Hematopoietic multipotent progenitor cell treated with erythropoietin and hydrocortisone succinate and interleukin-3 and kit ligand, for 17 days (in vitro differentiated cells): ENCODE measurements around the gene PROSER3.
"Not testable (repeated sequence)": the region's sequence is repeated elsewhere in the genome, so short reads cannot be mapped to it uniquely, and the experiment has no call there.

Source experiments
- DNase-seq: peaks from one replicate; pipeline ENCODE4 v3.0.0-alpha.2; 2015; ENCODE audit warnings: low spot score

Gene PROSER3

DNA sequence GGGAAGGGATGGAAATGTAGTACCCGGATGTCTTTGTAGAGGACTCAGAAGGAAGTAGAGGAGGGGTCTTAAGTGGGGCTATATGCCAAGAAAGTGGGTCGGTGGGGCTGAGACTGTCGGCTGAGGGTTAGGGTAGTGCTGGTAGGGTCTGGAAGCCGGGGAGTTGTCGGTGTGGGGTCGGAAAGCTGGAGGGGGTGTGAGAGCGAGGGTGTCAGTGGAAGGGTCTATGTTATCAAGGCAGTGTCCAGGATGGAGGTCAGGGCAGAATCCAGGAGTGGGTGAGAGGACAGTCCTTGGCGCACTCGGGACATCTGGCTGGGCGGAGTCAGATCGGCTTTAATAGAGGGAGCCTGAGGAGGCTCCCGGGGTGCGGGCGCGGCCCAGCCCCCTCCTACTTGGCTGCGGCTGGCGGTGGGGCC lies 2.8 kb upstream of the PROSER3 start:
- no peak for DNase-seq

DNA sequence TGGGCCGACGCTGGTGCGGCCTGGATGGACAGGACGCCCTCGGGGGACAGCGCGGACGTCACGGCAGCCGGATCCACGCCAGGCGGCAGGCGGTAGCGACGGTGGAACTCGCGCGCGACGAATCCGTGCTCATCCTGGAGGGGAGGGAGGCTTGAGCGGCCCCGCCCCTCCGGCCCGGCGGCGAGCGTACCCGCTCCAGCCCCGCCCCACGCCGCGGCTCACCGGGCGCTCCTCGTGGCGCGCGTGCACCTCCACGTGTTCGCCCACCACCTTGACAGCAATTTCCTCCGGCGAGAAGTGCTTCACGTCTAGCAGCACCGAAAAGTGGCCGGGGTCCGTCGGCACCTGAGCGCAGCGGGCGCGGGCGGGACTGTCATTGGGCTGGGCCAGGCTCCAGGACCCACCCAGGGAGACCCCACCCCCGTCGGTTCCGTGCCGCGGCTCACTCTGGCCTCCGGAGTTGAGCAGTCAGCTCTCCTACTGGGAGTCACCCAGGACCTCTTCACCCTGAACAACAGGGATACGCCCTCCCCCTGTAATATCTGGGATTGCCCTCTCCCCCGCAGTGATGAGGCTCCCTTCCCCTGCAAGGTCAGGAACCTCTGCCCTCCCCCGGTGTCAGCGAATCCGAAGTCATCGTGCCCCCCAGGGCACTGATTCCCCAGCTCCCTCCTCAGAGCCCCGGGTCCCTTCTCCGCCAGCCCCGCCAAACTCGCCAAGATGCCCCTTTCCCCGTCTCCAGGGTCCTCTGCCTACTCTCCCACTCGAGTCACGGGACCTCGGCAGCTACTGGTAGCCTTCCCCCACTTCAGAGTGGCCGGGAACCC lies 2.2 kb upstream of the PROSER3 start:
- DNase-seq, result peak; percentile 62

DNA sequence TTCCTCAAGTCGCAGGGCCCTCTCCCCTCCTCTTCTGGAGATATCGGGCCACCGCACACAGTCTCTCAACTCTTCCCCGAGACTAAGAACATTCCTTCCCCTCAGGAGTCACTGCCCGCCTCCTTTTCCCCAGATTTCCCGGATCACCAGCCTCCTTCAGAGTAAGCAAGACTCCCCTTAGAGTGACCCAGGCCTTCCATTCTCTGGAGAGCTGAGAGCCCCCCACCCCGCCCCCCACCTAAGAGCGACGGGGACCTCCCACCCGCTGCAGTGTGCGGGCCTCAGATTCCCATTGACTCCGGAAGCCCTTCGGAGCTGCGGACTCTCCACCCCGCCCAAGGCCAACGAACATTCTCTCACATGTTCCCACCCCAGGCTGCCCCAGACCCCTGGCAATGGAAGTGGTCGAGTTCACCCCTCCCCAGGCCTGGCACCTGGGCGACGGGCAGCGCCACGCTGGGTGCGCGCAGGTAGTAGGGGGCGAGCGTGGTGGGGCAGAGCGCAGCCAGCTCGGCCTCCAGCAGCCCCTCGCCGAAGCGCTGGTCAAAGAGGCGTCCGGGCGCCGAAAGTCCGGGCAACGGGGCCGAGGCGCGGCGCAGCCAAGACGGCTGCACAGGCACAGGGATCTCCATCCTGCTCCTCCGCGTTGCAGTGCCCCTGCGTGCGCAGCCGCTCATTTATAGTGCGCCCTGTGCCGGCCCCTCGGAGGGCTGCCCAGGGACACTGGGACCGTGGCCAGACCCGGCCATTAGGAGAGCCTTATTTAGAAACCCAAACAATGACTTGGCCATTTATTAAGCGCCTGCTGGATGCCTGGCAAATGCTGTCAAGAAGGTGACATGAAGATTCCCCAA lies 1.4 kb upstream of the PROSER3 start, which contains the start of gene HSPB6:
TSS of gene HSPB6 (minus strand) at position 653 of the 854 bp plus-strand sequence. CDS start at position 632, 21 bp downstream.
- no peak for DNase-seq

DNA sequence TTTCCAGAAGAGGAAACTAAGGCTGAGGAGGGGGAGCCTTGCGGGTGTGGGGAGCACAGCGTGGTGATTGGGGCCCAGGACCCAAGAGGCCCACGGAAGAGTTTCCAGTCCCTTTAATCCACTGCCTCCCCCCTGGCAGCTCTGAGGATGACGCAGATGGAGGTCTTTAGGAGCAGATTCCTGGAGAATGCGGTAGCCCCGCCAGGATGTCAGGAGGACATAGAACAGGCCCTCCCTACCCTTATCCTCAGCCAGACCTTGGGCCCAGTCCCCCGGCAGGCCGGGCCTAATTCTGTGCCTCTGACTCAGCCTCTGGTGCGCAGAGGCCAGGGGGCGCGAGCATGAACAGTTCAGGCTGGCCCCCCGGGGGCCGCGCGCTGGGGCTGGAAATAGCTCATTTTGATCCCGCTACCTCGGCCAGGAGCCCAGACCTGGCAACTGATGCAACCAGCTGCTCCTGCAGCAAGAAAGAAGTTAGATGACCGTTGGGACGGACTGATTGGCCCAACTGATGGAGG lies 686 bp upstream of the PROSER3 start:
- no peak for DNase-seq

DNA sequence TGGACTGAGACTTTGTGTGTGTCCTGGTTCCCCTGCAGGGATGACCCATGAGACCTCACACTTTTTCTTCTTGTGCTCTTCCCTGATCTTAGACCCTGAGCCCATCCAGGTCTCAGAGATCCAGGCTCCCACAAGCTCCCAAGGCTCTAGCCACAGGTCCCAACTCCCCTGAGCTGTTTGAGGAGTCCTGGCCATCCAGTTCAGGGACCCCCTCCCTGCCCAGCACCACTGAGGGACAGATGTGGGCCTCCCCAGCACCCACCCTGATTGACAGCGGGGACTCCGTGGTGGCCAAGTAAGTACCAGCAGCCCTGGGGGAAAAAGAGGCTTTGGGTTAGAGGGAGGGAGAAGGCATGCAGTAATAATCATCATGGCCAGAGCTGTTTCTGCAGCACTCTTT lies 1.7 kb downstream of the PROSER3 start:
- DNase-seq, result no peak

DNA sequence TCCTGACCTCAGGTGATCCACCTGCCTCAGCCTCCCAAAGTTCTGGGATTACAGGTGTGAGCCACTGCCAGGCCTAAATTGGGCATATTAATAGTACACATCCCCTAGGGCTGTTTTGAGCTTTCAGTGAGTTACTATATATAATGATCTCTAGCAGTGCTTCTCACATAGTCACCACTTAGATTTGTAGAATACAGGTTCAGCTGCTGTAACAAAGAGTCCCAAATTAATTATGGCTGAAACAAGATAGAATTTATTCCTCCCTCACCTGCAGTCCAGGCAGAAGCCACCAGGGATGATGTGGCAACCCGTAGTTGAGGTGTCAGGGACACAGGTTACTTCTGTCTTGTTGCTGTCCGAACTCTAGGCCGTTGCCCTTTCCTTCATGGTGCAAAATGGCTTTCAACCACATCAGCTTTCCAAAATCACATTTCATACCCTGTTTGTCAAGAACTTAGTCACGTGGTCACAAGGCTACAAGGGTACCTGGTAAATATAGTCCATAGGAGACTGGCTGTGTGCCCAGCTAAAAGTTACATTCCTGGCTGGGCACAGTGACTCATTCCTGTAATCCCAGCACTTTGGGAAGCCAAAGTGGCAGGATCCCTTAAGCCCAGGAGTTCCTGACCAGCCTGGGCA lies 2.9 kb downstream of the PROSER3 start:
- DNase-seq, result no peak

DNA sequence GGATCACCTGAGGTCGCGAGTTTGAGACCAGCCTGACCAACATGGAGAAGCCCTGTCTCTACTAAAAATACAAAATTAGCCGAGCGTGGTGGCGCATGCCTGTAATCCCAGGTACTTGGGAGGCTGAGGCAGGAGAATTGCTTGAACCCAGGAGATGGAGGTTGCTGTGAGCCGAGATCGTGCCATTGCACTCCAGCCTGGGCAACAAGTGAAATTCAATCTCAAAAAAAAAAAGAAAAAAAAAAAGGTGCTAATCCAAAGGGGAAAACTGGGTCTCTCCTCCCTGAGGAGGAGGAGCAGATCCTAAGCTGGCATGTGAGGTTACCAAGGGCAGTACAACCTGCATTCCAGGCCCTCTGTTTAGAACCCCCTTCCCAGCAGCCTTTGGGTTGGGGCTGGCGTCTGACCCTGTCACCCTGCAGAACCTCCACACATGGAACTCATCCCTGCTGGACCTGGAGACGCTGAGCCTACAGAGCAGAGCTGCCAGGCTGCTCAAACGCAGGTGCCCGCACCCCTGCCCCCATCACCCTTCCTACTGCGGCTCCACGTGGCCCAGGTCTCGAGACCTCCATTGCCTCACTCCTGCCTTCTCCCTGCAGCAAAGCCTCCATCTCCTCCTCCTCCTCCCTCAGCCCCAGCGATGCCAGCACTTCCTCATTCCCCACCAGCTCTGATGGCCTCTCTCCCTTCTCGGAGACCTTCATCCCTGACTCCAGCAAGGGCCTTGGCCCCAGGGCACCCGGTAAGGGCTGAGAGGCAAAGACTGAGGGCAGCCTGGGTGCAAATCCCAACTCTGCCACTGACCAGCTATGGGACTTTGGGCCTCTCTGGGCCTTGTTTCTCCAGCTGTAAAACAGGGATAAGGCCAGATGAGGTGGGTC lies 6.7 kb downstream of the PROSER3 start:
- DNase-seq, result no peak

DNA sequence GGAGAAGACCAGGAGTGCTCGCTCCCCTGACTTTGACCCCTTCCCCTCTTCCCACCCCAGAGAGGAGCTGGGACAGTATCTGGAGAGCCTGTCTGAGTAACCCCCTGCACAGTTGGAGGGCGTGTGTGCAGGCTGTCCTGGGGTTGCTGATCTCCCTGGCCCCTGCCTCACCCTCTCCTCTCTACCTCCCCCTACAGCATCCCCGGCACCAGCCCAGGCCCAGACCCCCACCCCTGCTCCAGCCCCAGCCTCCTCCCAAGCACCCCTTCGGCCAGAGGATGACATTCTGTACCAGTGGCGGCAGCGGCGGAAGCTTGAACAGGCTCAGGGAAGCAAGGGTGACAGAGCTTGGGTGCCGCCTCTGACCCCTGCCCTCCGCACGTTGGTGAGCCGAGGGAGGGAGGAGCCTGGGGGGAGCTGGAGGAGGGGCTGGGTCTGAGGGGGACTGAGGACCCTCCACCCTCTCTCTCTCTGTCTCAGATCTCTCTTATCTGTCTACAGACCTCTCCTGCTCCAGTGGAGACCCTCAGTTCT lies 8.7 kb downstream of the PROSER3 start:
- DNase-seq, result no peak

DNA sequence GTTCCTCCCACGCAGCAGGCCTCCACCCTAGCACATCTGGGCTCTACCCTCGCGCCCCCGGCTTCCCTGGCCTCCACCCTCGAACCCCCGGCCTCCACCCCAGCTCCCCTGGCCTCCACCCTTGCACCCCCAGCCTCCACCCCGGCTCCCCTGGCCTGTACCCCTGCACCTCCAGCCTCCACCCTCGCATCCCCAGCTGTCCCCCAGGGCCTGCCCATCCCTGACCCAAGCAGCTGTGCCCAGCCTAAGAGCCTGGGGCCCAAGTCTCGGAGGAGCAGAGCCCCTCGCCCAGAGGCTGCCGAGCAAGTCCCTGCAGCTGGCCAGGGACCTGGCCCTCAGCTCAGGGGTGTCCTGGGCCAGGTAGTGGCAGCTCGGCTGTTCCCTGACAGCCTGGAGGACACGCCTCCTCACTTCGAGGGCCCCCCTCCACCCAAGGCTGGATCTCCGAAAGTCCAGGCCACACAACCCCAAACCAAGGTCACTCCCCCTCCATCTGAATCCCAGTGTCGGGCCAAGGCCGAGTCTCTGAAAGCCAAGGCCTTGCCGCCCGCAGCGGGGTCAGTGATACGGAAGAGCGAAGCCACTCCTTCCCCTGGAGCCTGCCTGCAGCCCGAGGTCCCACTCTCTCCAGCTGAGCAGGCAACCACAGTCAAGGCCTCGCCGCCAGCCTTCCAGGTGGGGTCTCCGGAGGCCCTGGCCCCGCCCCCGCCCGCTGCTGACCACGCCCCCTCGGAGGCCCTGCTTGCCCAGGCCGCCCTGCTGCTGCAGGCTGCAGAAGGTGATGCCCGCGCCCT lies 9.5 kb downstream of the PROSER3 start:
- no peak for DNase-seq

DNA sequence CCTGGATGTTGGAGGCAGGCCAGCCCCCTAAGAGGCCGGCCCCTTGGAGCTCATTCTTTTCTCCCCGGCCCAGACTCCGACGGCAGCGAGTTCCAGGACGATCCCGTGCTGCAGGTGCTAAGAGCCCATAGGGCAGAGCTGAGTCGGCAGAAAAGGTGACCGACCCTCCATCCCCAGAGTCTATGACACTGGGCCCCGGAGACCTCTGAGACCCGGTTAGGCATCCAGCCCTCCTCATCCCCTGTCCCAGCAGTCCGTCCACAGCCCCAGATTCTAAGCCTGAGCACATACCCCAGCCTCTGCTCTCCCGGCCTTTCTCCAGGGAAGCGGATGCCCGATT lies 10.1 kb downstream of the PROSER3 start:
- no peak for DNase-seq

DNA sequence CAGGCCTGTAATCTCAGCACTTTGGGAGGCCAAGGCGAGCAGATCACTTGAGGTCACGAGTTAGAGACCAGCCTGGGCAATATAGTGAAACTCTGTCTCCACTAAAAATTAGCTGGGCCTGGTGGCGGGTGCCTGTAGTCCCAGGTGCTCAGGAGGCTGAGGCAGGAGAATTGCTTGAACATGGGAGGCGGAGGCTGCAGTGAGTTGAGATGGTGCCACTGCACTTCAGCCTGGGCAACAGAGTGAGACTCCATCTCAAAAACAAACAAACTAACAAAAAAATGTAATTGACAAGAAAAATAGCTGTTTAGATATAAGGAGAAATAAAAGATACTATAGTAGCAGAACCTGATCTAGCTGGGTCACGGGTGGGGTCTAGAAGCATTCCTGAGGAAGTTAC lies 14.4 kb downstream of the PROSER3 start:
- DNase-seq, result not testable (repeated sequence)

DNA sequence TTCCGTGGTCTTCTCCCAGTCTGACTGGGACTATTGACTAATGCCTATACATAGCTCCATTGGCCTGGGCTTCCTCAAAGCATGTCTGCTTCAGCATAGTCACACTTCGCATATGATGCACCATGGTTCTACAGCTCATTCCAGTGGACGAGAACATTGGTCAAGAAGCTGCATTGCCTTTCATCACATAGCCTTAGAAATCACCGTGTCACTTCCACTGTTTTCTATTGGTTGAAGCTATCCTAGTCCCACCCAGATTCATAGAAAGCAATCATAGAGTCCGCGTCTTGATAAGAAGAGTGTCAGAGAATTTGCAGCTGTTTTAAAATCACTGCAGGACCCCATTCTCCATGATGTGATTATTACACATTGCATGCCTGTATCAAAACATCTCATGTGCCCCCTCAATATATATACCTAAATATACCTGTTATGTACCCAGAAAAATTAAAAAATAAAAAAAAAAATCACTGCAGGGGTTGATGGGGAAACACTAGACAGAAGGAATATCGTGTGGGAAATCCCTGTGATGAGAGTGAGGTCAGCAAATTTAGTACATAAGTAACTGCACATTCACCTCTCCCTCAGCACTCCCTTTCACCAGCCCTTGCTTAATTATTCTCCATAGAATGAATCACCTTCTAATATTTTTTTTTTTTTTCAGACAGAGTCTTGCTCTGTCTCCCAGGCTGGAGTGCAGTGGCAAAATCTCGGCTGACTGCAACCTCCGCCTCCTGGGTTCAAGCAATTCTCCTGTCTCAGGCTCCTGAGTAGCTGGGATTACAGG lies 15.2 kb downstream of the PROSER3 start:
- no peak for DNase-seq

DNA sequence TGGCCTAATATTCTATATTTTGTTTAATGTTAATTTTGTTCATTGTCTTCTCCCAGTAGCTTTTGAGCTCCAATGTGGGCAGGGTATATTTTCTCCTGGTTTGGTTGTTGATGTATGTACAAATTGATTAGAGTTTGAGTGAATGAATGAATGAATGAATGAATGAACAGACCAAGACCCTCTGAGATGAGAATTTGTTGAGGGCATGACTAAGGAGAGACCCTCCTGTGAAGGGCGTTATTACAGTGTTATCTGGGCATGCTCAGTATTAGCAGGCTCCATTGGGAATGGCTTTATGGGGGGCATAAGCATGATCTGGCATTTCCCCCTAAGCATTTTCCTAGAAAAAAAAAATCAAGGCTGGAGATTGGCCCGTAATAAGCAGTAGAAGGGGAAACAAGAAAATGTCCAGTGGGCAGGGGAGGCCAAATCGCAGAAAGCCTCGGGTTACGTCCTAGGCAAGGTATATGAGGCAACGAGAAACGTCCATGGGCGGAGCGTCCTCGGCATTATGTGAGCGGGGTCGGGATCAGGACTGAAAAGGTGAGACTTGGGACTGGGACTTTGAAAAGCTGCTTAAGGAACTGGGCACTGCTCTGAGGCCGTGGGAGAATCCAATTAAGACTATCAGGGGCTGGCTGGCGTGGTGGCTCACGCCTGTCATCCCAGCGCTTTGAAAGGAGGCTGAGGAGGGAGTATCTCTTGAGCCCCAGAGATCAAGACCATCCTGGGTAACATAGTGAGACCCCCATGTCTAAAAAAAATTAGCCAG lies 16.5 kb downstream of the PROSER3 start:
- DNase-seq, result no peak

DNA sequence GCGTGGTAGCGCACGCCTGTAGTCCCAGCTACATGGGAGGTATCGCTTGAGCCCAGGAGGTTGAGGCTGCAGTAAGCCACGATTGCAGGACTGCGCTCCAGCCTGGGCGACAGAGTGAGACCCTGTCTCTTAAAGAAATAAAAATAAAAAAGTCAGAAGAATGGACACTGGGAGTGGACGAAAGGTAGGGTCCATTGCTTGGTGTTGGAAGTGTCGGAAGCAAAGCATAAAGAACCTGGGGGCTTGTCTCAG lies 17.0 kb downstream of the PROSER3 start:
- no peak for DNase-seq

DNA sequence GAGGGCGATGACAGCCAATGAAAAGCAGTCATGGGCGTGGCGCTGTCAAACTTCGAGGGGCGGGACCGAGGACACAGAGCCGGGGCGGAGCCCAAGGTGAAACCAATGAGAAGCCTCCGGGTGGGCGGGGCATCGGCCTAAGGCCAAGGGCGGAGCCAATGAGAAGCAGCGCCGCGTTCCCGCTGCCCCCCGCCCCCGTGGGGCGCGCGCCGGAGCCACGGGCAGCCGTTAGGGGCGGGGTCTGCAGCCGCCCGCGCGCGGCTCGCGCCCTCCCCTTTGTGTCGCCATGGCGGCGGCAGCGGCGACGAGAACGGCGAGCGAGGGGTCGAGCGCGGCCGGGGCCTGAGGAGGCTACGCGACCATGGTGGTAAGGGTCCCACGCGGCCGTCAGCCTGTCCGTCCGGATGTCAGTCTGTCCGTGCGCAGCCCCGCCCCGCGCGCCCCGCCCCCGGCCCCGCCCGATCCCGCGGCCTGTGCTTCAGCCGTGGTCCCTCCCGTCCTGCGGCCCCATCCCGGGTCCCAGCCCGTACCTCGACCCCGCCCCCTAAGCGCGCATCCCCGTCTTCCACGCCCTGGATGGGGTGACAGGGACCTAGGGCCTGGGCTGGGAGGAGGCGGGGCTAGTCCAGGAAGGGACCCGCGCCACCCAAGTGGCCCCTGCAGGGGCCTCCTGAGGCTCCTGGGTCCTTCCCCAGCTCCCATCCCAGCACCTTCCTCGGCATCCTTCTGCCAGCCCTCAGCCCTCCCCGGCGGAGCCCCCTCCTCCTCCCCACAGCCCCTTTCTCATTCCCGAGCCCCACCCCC lies 17.5 kb downstream of the PROSER3 start, which contains the start of gene ARHGAP33:
TSS of gene ARHGAP33 (plus strand) at position 267 of the 804 bp plus-strand sequence. CDS start at position 362, 95 bp downstream.
- DNase-seq, result peak; percentile 97

DNA sequence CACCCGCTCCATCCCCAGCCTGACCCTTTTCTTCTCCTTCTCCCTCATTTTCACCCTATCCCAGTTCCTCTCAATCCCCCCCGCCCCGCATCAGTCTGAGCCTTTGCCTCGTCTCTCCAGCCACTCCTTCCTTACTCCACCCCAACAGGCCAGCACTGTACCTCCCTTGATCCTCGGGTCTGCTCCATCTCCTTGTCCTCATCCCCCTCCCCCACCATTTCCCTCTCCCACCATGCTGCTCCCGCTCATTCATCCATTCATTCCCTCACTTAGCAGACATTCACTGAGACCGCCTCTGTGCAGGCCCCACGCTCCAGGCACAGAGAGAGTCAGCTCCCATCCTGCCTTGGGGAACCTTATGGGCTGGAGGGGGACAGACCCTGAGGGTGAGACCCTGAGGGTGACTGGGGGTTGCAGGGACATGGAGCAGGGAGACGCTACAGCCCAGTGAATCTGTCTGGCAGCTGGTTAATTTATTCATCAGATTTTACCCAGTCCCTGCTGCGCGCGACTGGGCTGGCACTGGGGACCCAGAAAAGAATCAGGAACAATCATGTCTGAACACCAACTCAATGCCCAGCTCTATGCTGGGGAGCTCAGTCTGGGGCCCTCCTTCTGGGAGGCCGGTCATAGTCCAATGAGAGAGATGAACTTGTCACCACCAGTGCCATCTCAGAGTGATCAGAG lies 18.3 kb downstream of the PROSER3 start:
- DNase-seq, result no peak

DNA sequence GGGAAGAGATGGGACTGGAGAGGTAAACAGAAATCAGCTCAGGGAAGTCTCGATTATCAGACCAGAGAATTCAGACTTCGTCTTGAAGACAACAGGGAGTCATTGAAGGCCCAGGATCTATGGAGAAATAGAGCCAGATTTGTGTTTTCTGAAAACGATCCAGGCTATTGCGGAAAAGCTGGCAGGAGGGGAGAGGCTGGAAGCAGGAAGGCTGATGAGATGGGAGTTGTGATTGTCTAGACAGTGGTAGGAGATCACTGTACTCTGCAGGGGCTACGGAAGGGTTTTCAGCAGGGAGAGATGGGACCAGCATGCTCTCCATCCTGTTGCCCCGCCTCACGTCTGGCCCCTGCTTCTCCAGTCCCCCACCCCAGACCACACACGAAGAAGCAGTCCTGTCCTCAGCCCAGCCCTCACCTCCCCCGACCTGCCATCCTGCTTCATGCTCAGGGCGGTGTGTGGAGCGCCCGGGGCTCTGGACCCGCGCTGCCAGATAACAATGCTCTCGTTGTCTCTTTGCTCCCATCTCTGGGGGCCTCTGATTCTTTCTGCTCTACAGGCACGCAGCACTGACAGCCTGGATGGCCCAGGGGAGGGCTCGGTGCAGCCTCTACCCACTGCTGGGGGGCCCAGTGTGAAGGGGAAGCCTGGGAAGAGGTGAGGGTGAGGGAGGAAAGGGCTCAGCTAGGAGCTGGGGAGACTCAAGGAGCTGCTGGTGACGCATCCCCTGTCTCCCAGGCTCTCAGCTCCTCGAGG lies 19.3 kb downstream of the PROSER3 start:
- DNase-seq, result no peak
